LoVo (cell line): ENCODE measurements around the gene ITFG1.

Experiments
- DNase-seq: peaks from one replicate; pipeline ENCODE4 v3.0.0-alpha.2; 2016; ENCODE audit warnings: low spot score

The ITFG1 gene

GRCh38 chr16:47460711-47461597 is at the start of gene ITFG1, which contains the start of gene PHKB:
Gene ITFG1, minus strand, starts transcription at chr16:47461063. Its CDS starts 18 bp downstream, at chr16:47461045.
Gene PHKB, plus strand, starts transcription at chr16:47461331. Its CDS starts 20 bp downstream, at chr16:47461351.
- DNase-seq = peak; percentile 89

DNA sequence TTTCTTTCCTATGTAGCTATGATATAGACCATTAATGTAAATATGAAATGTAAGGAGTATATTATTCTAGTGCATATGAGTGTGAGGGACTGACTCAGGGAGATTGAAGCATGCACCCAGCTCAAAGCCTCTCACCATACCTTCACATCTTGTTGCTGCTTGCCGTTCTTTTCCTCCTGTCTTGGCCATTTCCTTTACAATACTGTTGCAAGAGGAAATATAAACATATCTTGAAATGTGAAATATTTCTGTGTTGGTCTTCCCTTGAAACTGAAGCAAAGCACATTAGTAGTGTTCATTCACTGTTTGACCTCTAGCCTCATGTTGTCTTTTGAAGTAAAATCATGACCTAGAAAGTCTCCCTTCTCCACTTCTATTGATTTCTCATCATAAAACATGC is 46.8 kb upstream of the ITFG1 start:
- no peak for DNase-seq

GRCh38 chr16:47506800-47507199 is 45.9 kb upstream of the ITFG1 start:
- DNase-seq = no peak

DNA sequence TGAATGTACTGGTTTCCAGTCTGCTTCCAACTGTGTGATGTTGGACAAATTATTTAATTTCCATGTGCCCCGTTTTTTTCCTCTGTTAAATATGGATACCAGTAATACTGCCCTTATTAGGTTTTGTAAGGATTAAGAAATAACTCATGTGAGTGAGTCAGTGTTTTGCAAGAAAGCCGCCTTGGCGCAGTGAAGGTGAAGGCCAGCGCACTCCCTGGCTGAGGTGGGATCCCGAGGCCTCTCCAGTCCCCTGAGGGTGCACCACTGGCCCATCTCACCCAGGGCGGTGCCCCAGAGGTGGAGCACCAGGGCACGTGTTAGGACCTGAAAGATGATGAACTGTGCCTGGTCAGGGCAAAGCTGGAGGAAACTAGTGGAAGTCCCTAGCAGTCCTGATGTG is 43.7 kb upstream of the ITFG1 start:
- no peak for DNase-seq

- no peak for DNase-seq
These were observed 43.1 kb upstream of the ITFG1 start for GRCh38 chr16:47503936-47504335.

GRCh38 chr16:47499700-47500264 is 38.9 kb upstream of the ITFG1 start:
- DNase-seq = no peak

DNA sequence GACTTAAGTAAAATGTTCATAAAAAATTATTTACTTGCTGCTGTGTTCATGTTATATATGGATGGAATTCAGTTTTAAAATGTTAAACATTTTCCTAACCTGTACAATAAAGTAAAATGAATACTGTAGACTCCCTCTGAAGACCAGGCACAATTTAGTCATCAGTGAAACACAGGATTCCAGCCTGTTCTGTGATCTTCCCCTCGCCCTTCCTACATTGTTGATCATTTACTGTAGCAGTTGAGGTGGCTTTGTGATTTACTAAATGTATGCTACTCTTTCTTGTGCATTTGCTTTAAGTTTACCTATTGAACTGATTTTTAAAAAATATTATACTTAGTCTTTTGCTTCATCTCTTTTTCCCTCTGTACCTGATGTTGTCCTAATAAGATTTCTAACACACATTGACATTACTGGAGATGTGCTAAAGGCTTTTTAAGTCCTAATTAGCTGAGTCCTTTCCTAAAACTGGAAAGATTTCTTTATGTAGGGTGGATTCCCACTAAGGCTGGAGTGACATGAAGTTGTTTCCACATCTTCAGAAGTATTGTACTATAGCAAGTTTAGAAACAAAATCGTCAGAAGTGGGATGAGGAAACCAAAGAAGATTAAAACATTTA is 38.3 kb upstream of the ITFG1 start:
- DNase-seq = no peak

DNA sequence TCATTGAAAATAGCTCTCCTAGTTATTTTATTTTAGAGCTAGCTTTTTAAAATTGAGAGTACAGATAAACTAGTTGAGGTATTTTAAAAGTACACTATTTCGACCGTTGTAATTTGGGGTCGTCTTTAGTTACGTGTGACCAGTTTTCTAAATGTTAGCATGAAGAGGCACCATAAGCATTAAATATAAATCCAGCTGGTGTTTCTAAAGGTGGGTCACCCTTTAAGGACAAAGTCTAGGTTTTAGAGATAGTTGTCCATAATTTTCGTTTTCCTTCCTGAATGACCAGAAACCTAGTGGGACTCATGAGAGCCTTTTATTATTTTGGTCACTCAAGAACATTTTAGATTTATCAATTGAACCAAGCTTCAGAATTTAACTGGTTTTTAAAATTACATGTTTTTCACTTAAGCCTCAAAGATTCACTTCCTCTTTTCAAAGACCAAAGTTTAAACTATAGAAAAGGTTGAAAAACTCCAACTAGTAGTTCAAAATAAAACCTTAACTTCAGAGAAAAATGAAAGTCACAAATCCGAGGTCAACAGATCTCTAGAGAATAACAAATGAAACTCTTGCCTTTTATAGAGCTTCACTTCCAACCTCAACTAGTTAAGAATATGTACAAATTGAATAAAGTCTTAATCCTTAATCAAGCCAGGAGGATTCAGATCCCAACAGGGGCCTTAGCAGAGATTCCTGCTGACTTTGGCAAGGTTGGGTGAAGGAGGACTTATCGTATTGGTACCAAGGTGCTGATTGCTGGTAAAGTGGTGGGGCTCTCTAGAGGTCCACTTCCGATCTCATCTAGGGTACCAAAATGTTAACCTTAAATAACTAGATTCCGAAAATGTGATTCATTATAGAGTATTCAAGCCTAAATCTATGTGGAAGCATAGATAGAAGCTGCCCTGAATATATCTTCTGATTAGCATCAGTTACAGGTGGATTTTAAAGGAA is 32.8 kb upstream of the ITFG1 start:
- no peak for DNase-seq

- DNase-seq = no peak
These were observed 31.8 kb upstream of the ITFG1 start for GRCh38 chr16:47492428-47493377.

- no peak for DNase-seq
These were observed 31.2 kb upstream of the ITFG1 start for GRCh38 chr16:47492036-47492427.

DNA sequence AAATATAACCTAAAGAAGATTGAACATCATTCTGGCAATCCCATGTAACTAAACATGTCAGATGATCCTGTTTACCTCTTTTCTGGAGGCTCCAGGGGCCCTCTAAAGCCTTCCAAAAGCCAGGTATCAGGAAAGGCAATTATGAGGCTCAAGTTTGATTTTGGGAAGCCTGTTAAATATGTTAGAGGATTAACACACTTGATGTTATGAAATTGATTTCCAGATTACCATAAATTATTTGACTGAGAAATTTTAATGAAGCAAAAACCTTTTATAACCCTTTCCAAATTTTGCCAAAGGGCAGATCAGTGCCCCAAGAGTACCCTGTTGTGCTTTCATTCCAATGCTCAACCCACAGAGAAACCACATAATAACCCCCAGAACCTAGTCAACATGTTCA is 29.6 kb upstream of the ITFG1 start:
- DNase-seq = no peak

DNA sequence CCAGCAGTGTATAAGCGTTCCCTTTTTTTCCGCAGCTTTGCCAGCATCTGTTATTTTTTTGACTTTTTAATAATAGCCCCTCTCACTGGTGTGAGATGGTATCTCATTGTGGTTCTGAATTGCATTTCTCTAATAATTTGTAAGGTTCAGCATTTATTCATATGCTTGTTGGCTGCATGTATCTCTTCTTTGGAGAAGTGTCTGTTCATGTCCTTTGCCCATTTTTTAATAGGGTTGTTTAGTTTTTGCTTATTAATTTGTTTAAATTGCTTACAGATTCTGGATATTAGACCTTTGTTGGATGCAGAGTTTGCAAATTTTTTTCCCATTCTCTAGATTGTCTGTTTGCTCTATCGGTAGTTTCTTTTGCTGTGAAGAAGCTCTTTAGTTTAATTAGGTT is 27.2 kb upstream of the ITFG1 start:
- DNase-seq = no peak

DNA sequence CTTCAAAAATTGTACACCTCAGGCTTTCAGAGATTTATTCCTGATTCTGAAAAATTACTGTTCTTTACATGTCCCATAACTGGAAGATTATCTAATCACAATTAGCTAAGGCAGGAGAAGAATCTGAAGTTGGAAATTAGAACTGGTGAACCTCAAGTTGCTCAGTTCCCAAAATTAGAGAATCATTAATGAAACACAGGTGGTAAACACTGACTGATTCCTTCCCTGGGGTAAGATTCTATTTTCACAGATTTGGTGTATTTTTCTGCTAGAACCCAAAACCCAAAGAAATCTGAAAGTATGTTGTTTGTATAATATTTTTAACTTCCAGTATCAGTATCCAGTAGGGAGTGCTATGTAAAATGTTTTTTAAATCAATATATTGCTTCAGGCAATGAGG is 26.0 kb upstream of the ITFG1 start:
- DNase-seq = no peak

DNA sequence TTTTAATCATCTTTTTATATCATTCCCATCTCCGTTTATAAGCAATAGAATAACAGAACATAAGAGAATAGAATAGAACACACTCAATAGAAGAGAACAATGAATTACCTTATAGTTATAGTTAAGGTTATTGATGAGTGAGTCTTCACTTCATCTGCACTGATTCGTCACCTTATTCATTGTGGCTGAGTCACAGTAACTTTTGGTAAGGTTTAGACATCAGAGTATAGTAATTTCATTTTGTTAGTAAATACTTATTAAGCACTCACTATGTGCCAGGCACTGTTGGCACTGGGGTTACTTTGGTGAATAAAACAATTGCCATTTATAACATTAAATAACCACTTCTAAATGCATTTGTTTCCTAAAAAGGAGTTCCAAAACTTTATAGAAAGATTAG is 22.8 kb upstream of the ITFG1 start:
- no peak for DNase-seq

- DNase-seq = no peak
These were observed 21.0 kb upstream of the ITFG1 start for GRCh38 chr16:47481698-47482374.

GRCh38 chr16:47480410-47480809 is 19.5 kb upstream of the ITFG1 start:
- no peak for DNase-seq

DNA sequence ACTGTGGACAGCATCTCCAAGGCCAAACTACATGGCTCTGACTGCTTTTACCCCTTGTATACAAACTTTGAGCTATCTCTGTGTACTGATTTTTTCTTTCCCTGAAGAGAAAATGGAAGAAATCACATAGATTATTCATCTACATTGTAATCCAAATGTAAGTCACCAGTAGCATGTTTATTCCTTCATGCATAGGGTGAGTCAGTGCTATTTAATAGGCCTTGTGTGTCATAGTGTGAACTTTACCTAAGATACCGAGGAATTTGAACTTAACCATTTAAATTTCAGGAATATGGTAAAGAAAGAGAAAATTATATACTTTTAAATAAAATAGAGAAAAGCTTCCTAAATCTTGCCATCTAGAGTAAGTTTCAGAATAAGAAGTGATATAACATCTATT is 16.8 kb upstream of the ITFG1 start:
- no peak for DNase-seq

- DNase-seq = no peak
These were observed 15.9 kb upstream of the ITFG1 start for GRCh38 chr16:47476654-47477345.

- no peak for DNase-seq
These were observed 14.9 kb upstream of the ITFG1 start for GRCh38 chr16:47475786-47476185.

DNA sequence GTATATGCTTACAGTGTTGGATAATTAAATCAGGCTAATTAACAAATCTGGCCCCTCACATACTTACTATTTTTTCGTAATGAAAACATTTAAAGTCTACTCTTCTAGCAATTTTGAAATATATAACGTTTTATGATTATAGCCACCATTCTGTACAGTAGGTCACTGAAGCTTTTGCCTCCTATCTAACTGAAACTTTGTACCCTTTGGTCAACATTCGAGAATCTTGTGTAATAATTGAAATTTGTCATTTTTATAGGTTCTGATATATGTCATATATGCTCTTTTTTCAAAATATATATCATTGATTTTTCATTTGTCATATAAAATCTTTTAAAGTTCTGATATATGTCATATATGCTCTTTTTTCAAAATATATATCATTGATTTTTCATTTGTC is 12.9 kb upstream of the ITFG1 start:
- no peak for DNase-seq
